Measurements from ENCODE around the gene ACP7. TPM values are rescaled to one million over a fixed set of nuclear protein-coding genes. Genes with fewer than 3 reads are reported as not detected.

Gene ACP7
- polyA plus RNA-seq, 1 of the 3 experiments (the other 2 are of a cell fraction): 0.36 TPM

- peak overlapping the region in 1 of 2 experiments; percentile 25; a peak in 1 of 4 replicates for H3K27ac ChIP-seq (ENCODE audit: low read depth in 2 of 2, low read length in 1 of 2)
- H2AFZ ChIP-seq (ENCODE audit: low read depth): no peak overlapping the region
- no peak overlapping the region for H3K9ac ChIP-seq
- peaks cover 97% of the 10 kb centered on the region for H3K79me2 ChIP-seq (ENCODE audit: insufficient read depth)
- peak; percentile 45 for DNase-seq
- 86% methylated on average over 18 of the region's 18 CpGs for WGBS (ENCODE audit: low lambda C conversion rate)
- H4K20me1 ChIP-seq (ENCODE audit: insufficient read depth): peaks cover 83% of the 10 kb centered on the region
- no peak overlapping the region for H3K4me3 ChIP-seq (ENCODE audit: low read depth in 2 of 2, low read length in 1 of 2)
- H3K9me2 ChIP-seq: no peaks in the 10 kb centered on the region
- no peaks in the 10 kb centered on the region for H3K9me3 ChIP-seq
- POLR2A ChIA-PET: no interaction called here
- TF ChIP-seq POLR2AphosphoS5 (IDR thresholded peaks at IDR 0.05; ENCODE audit: low read depth, low read length) (no peak), EP300 (IDR thresholded peaks at IDR 0.05; ENCODE audit: borderline replicate concordance in 1 of 2, low read depth in 1 of 2, low read length in 1 of 2) (no peak), PBX3 (IDR thresholded peaks at IDR 0.05) (no peak), FOSL2 (IDR thresholded peaks at IDR 0.05; ENCODE audit: borderline replicate concordance, low read depth) (no peak), RCOR1 (IDR thresholded peaks at IDR 0.05; ENCODE audit: low read length) (no peak), CHD2 (IDR thresholded peaks at IDR 0.05; ENCODE audit: low read length, partially characterized antibody) (no peak), MEF2A (IDR thresholded peaks at IDR 0.05; ENCODE audit: borderline replicate concordance, low read depth) (no peak), USF2 (IDR thresholded peaks at IDR 0.05; ENCODE audit: borderline replicate concordance, low read depth, low read length) (no peak), NRF1 (IDR thresholded peaks at IDR 0.05; ENCODE audit: low read depth, low read length) (no peak), FOXJ3 (CRISPR knock-in tag; IDR thresholded peaks at IDR 0.05) (no peak), MAX (IDR thresholded peaks at IDR 0.05; ENCODE audit: low read depth) (no peak), TCF12 (IDR thresholded peaks at IDR 0.05) (no peak), TAF1 (IDR thresholded peaks at IDR 0.05; ENCODE audit: borderline replicate concordance, low read depth, low read length) (no peak), FOXM1 (IDR thresholded peaks at IDR 0.05; ENCODE audit: low read depth) (no peak), RFX5 (IDR thresholded peaks at IDR 0.05; ENCODE audit: low read length) (no peak), NFIC (IDR thresholded peaks at IDR 0.05; ENCODE audit: borderline replicate concordance) (no peak), MXI1 (IDR thresholded peaks at IDR 0.05; ENCODE audit: low read depth, low read length) (no peak), ZBTB33 (IDR thresholded peaks at IDR 0.05; ENCODE audit: borderline replicate concordance, low read depth) (no peak), REST (IDR thresholded peaks at IDR 0.05; ENCODE audit: low read depth, low read length) (no peak), EZH2phosphoT487 (IDR thresholded peaks at IDR 0.05; ENCODE audit: borderline replicate concordance, low read depth) (no peak)
- H3K4me1 ChIP-seq (ENCODE audit: control insufficient read depth in 1 of 2, insufficient read depth in 2 of 2, low read depth in 1 of 2, low read length in 1 of 2): peaks cover 0 to 59% of the 10 kb centered on the region in 2 experiments; a peak in 1 of 4 replicates
- no peaks in the 10 kb centered on the region for H3F3A ChIP-seq (replicated peaks; ENCODE audit: insufficient read depth)
- H3K36me3 ChIP-seq (replicated peaks in 1 of 2; ENCODE audit: control insufficient read depth in 1 of 2, insufficient read depth in 2 of 2, low read length in 1 of 2): no peaks in the 10 kb centered on the region
- CTCF ChIA-PET: interaction anchor here (0.8 to 2.6 kb wide), 3 partner anchors 9 to 56 kb away, joined by 3 to 10 read pairs (median 4); no protein-coding TSS in a partner anchor
- no peaks in the 10 kb centered on the region for H3K27me3 ChIP-seq (ENCODE audit: insufficient read depth)
- no peak overlapping the region for H3K4me2 ChIP-seq
Measured at GRCh38 chr19:39131255-39131755, 47.1 kb downstream of the ACP7 start.
